Tibial nerve (tissue), 4 donors: ENCODE results near the gene GLTP.

ENCODE experiments used
- EP300 ChIP-seq, 2 donors: sonication (generic); formaldehyde crosslinking; IDR thresholded peaks; one replicate each; pipeline ENCODE4 v1.6.1; 2017; ENCODE audit warnings: antibody characterized with exemption in 2 of 2, mild to moderate bottlenecking in 1 of 2
- TF ChIP-seq, protein P1 (sequence below), 5 experiments: fragments of 200-600 bp in 3 of 5; fragments of 450-650 bp in 2 of 5; sonication (generic) in 3 of 5; IDR thresholded peaks; one replicate each; pipeline ENCODE4 v1.5.1; 2016 to 2019; ENCODE audit warnings: antibody characterized with exemption in 5 of 5, mild to moderate bottlenecking in 3 of 5, moderate library complexity in 2 of 5

- no peak for TF ChIP-seq EP300 (IDR thresholded peaks at IDR 0.05)
- TF ChIP-seq, protein P1, sequence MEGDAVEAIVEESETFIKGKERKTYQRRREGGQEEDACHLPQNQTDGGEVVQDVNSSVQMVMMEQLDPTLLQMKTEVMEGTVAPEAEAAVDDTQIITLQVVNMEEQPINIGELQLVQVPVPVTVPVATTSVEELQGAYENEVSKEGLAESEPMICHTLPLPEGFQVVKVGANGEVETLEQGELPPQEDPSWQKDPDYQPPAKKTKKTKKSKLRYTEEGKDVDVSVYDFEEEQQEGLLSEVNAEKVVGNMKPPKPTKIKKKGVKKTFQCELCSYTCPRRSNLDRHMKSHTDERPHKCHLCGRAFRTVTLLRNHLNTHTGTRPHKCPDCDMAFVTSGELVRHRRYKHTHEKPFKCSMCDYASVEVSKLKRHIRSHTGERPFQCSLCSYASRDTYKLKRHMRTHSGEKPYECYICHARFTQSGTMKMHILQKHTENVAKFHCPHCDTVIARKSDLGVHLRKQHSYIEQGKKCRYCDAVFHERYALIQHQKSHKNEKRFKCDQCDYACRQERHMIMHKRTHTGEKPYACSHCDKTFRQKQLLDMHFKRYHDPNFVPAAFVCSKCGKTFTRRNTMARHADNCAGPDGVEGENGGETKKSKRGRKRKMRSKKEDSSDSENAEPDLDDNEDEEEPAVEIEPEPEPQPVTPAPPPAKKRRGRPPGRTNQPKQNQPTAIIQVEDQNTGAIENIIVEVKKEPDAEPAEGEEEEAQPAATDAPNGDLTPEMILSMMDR (IDR thresholded peaks at IDR 0.05): no peak
Measured at GRCh38 chr12:109878247-109878625, 2.1 kb downstream of the GLTP start.
